GM12878 (cell line): Measurements from ENCODE around the gene METTL3. TPM values are rescaled to one million over a fixed set of nuclear protein-coding genes. Genes with fewer than 3 reads are reported as not detected.

Source experiments
- ATAC-seq: fragments of 200-7000 bp; cut with Tn5 transposase; 3 replicates; pipeline ENCODE4 v1.9.1; 2020; ENCODE audit warnings: mild to moderate bottlenecking, moderate library complexity
- BruUV-seq: library from RNA; stranded (reverse); fragments of 400-500 nt; replicated peaks from 2 replicates; lab custom pipeline; 2021; lab: Mats Ljungman, UMichigan
- CTCF ChIA-PET: fragments of 300-600 bp; sonication (Branson Sonifier 250); formaldehyde crosslinking; extraction: SDS; loops from one replicate; lab custom pipeline; 2021; ENCODE audit warnings: inconsistent platforms; lab: Yijun Ruan, JAX
- POLR2A ChIA-PET: fragments of 350-600 bp; formaldehyde crosslinking; extraction: SDS; loops from one replicate; lab custom pipeline; 2021; ENCODE audit warnings: inconsistent platforms; lab: Charles Lee
- RAD21 ChIA-PET: fragments of 300-600 bp; sonication (Branson Sonifier 250); formaldehyde crosslinking; loops from one replicate; lab custom pipeline; 2023; ENCODE audit warnings: antibody characterized with exemption; ENCODE audit not compliant: unreplicated experiment; lab: Charles Lee
- SMC1A ChIA-PET: fragments of 300-600 bp; sonication (Branson Sonifier 250); formaldehyde crosslinking; loops from one replicate; lab custom pipeline; 2023; ENCODE audit not compliant: unreplicated experiment, uncharacterized antibody; lab: Charles Lee
- DNase-seq: peaks from one replicate; pipeline ENCODE4 v3.0.0-alpha.2; 2011; ENCODE audit warnings: low read depth, low spot score
- FAIRE-seq: peaks from 3 replicates; lab custom pipeline; 2011; peaks lifted over from hg19 to GRCh38; lab: Jason Lieb, UNC
- H2AFZ ChIP-seq: 2 replicates; pipeline ENCODE4 v1.6.0; 2011; ENCODE audit warnings: low read depth, low read length, control low read depth; ENCODE audit not compliant: control insufficient read depth
- H3K27ac ChIP-seq: 2 replicates; pipeline ENCODE4 v1.5.1; 2011; ENCODE audit warnings: control low read depth; ENCODE audit not compliant: control insufficient read depth, insufficient read depth
- H3K27me3 ChIP-seq, 2 experiments: replicated peaks in 1 of 2; 2 replicates each; pipeline versions ENCODE4 v1.6.0 to v1.6.1; 2011; ENCODE audit warnings: low read length in 1 of 2; ENCODE audit not compliant: control insufficient read depth in 2 of 2, insufficient read depth in 2 of 2
- H3K36me3 ChIP-seq, 2 experiments: 2 replicates each; pipeline ENCODE4 v1.5.1; 2011; ENCODE audit warnings: low read length in 1 of 2; ENCODE audit not compliant: control insufficient read depth in 2 of 2, insufficient read depth in 2 of 2
- H3K4me1 ChIP-seq: 2 replicates; pipeline ENCODE4 v1.6.1; 2011; ENCODE audit warnings: mild to moderate bottlenecking, low read length, moderate library complexity, mixed read lengths; ENCODE audit not compliant: control insufficient read depth, insufficient read depth
- H3K4me2 ChIP-seq: 2 replicates; pipeline ENCODE4 v1.6.0; 2011; ENCODE audit warnings: control low read depth; ENCODE audit not compliant: control insufficient read depth, insufficient read depth
- H3K4me3 ChIP-seq: fragments of 200-600 bp; sonication (generic); 2 replicates; pipeline ENCODE4 v1.5.1; 2016
- H3K79me2 ChIP-seq: 2 replicates; pipeline ENCODE4 v1.6.0; 2011; ENCODE audit warnings: low read length; ENCODE audit not compliant: control insufficient read depth, insufficient read depth
- H3K9ac ChIP-seq: 2 replicates; pipeline ENCODE4 v1.8.0; 2011; ENCODE audit warnings: low read length, control low read depth, mixed read lengths; ENCODE audit not compliant: control insufficient read depth, insufficient read depth
- H3K9me3 ChIP-seq: replicated peaks from 3 replicates; pipeline ENCODE4 v1.5.1; 2011; ENCODE audit warnings: mild to moderate bottlenecking, low read length; ENCODE audit not compliant: control insufficient read depth, insufficient read depth
- H4K20me1 ChIP-seq: 2 replicates; pipeline ENCODE4 v1.6.0; 2011; ENCODE audit not compliant: control insufficient read depth, insufficient read depth
- ESRRA ChIP-seq: IDR thresholded peaks from 2 replicates; pipeline ENCODE4 v1.6.1; 2012; ENCODE audit warnings: mild to moderate bottlenecking, low read length, improper control_type of control experiment
- HDGF ChIP-seq: fragments of 450-650 bp; IDR thresholded peaks from 2 replicates; pipeline ENCODE4 v1.6.1; 2016; ENCODE audit warnings: antibody characterized with exemption
- POLR2A ChIP-seq: IDR thresholded peaks from 2 replicates; pipeline ENCODE4 v1.6.1; 2011; ENCODE audit warnings: low read depth, mild to moderate bottlenecking, low read length
- RAD21 ChIP-seq: IDR thresholded peaks from 2 replicates; pipeline ENCODE4 v1.6.1; 2011; ENCODE audit warnings: mild to moderate bottlenecking, low read depth, low read length, moderate library complexity; ENCODE audit not compliant: insufficient read depth
- TBL1XR1 ChIP-seq: IDR thresholded peaks from 2 replicates; pipeline ENCODE4 v1.6.1; 2012; ENCODE audit warnings: low read depth, low read length, improper control_type of control experiment
- TCF12 ChIP-seq: IDR thresholded peaks from 2 replicates; pipeline ENCODE4 v1.6.1; 2011; ENCODE audit warnings: low read depth, mild to moderate bottlenecking, low read length
- in situ Hi-C: fragments of 300-500 bp; cut with MboI; formaldehyde crosslinking; loops from 9 replicates; pipeline ENCODE4 v1.14.3; 2018; ENCODE audit warnings: mixed read lengths
- intact Hi-C: fragments of 100-400 bp; cut with micrococcal nuclease; formaldehyde crosslinking; loops from one replicate; pipeline ENCODE4 v1.14.2; 2022; ENCODE audit not compliant: unreplicated experiment
- polyA plus RNA-seq, 11 experiments: library from polyadenylated mRNA; depleted of rRNA in 4 of 11; unstranded in 6 of 11; stranded (reverse) in 5 of 11; fragments of >200 nt; fragmentation: Nextera tagmentation in 4 of 11; fragmentation: Illumina TruSeq in 1 of 11; extraction: Ambion mirVana in 4 of 11; extraction: Trizol in 1 of 11; gene quantifications; 1 replicate in 1 of 11; 2 replicates in 10 of 11; pipeline versions ENCODE4 v1.2.1 to v1.2.3, GENCODE V29; 2011 to 2016; ENCODE audit warnings: inconsistent platforms in 2 of 11, missing spikeins in 2 of 11, low read depth in 1 of 11
- total RNA-seq, 4 experiments: library from RNA; depleted of rRNA in 3 of 4; stranded (reverse); fragments of >200 nt in 3 of 4; fragmentation: Illumina TruSeq in 1 of 4; extraction: Trizol in 1 of 4; gene quantifications; 2 replicates each; pipeline versions ENCODE4 v1.2.1 to v1.2.3, GENCODE V29; 2013 to 2021
- TF ChIP-seq, protein P1 (sequence below): fragments of 450-650 bp; IDR thresholded peaks from 2 replicates; pipeline ENCODE4 v1.6.1; 2016; ENCODE audit warnings: mild to moderate bottlenecking
- TF ChIP-seq, protein P2 (sequence below): IDR thresholded peaks from 2 replicates; pipeline ENCODE4 v1.6.1; 2012; ENCODE audit warnings: low read depth, low read length, improper control_type of control experiment

Gene METTL3
- total and polyA plus RNA-seq, 10 of the 15 experiments (the other 5 are each of a cell fraction or from before 2014, with no cell fraction given), result 32.8 to 165 (median 65.5) TPM

DNA sequence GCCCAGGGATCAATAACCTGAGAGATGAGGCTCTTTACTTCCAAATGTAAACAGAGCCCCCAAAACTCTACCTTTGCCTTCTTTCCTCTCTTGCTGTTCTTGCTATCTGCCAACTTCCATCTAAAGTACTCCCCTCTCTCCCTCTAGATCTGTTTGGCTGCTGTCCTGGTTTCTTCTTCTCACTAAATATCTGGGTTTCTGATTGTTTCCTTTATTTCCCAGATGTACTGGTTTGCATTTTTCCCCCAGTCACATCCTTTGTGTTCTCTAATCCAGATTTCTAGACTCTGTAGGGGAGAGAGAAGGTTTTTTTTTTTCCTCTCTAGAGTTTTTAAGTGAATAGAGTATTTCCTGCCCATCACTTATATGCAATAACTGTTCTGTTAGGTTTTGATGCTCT lies 22.2 kb upstream of the METTL3 start:
- DNase-seq, result no peak
- no peaks in the 10 kb centered on the region for H3K36me3 ChIP-seq
- no peaks in the 10 kb centered on the region for H3K9me3 ChIP-seq
- intact Hi-C loops, result no loop called here
- BruUV-seq, result no TSS peak
- in situ Hi-C loops, result no loop called here
- CTCF ChIA-PET, result interaction anchor here (0.6 to 1.4 kb wide), 3 partner anchors 34 to 152 kb away, joined by 3 to 10 read pairs (median 4); no protein-coding TSS in a partner anchor
- H3K4me3 ChIP-seq, result no peak overlapping the region
- H3K9ac ChIP-seq, result no peak overlapping the region
- H3K27me3 ChIP-seq, result peaks cover 2 to 7% of the 10 kb centered on the region in 2 experiments; a peak in 3 of 4 replicates
- no peak overlapping the region for H3K4me2 ChIP-seq
- H4K20me1 ChIP-seq, result no peaks in the 10 kb centered on the region
- H3K4me1 ChIP-seq, result no peaks in the 10 kb centered on the region; the same call in 1 of the 2 replicates
- POLR2A ChIA-PET, result interaction anchor here (0.5 to 1.0 kb wide), 2 partner anchors 35 to 49 kb away, joined by 3 to 4 read pairs; no protein-coding TSS in a partner anchor
- TF ChIP-seq RAD21, result no peak
- no peak for TF ChIP-seq TBL1XR1
- no peak for TF ChIP-seq POLR2A
- TF ChIP-seq, protein P1, sequence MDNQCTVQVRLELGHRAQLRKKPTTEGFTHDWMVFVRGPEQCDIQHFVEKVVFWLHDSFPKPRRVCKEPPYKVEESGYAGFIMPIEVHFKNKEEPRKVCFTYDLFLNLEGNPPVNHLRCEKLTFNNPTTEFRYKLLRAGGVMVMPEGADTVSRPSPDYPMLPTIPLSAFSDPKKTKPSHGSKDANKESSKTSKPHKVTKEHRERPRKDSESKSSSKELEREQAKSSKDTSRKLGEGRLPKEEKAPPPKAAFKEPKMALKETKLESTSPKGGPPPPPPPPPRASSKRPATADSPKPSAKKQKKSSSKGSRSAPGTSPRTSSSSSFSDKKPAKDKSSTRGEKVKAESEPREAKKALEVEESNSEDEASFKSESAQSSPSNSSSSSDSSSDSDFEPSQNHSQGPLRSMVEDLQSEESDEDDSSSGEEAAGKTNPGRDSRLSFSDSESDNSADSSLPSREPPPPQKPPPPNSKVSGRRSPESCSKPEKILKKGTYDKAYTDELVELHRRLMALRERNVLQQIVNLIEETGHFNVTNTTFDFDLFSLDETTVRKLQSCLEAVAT, result no peak
- no peak for TF ChIP-seq HDGF
- TF ChIP-seq, protein P2, sequence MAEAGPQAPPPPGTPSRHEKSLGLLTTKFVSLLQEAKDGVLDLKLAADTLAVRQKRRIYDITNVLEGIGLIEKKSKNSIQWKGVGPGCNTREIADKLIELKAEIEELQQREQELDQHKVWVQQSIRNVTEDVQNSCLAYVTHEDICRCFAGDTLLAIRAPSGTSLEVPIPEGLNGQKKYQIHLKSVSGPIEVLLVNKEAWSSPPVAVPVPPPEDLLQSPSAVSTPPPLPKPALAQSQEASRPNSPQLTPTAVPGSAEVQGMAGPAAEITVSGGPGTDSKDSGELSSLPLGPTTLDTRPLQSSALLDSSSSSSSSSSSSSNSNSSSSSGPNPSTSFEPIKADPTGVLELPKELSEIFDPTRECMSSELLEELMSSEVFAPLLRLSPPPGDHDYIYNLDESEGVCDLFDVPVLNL, result no peak
- TF ChIP-seq TCF12, result no peak
- no peak for TF ChIP-seq ESRRA
- FAIRE-seq, result no peak
- RAD21 ChIA-PET, result interaction anchor here (1.4 kb wide), 1 partner anchor 35 kb away, joined by 13 read pairs; no protein-coding TSS in a partner anchor
- no peak overlapping the region for H3K27ac ChIP-seq
- SMC1A ChIA-PET, result interaction anchor here (0.9 to 2.5 kb wide), 3 partner anchors 20 to 35 kb away, joined by 3 to 16 read pairs (median 6); no protein-coding TSS in a partner anchor
- no peak for ATAC-seq
- H3K79me2 ChIP-seq, result no peaks in the 10 kb centered on the region
- no peak overlapping the region for H2AFZ ChIP-seq
